HEK293 (cell line): ENCODE results near the gene CKMT1B.
"Not testable (repeated sequence)": the region's sequence is repeated elsewhere in the genome, so short reads cannot be mapped to it uniquely, and the experiment has no call there.

Experiments
- CTCF ChIA-PET: fragments of 350-600 bp; formaldehyde crosslinking; extraction: SDS; loops from one replicate; lab custom pipeline; 2021; ENCODE audit warnings: antibody characterized with exemption; lab: Yijun Ruan, JAX
- POLR2A ChIA-PET: fragments of 300-600 bp; formaldehyde crosslinking; extraction: SDS; loops from one replicate; lab custom pipeline; 2020; ENCODE audit warnings: antibody characterized with exemption, inconsistent platforms; lab: Yijun Ruan, JAX
- H3K27ac ChIP-seq: fragments of 200-500 bp; sonication (Bioruptor generic); 2 replicates; pipeline ENCODE4 v1.5.1; 2014; ENCODE audit warnings: low read depth, low read length, control low read depth, inconsistent platforms; ENCODE audit errors: extremely low read depth
- H3K36me3 ChIP-seq, 2 experiments: fragments of 200-500 bp in 1 of 2; sonication (Bioruptor generic) in 1 of 2; 1 replicate in 1 of 2; 2 replicates in 1 of 2; pipeline ENCODE4 v1.5.1; 2014 to 2017; ENCODE audit warnings: inconsistent platforms in 2 of 2, low read length in 2 of 2; ENCODE audit not compliant: control insufficient read depth in 2 of 2, insufficient read depth in 1 of 2
- H3K4me1 ChIP-seq: fragments of 200-500 bp; sonication (Bioruptor generic); 2 replicates; pipeline ENCODE4 v1.5.1; 2014; ENCODE audit warnings: mild to moderate bottlenecking, low read length, inconsistent platforms; ENCODE audit not compliant: control insufficient read depth, insufficient read depth
- H3K4me3 ChIP-seq: 2 replicates; pipeline ENCODE4 v1.5.1; 2011; ENCODE audit warnings: low read depth, mild to moderate bottlenecking, control low read depth, low read length, moderate library complexity
- H3K9me3 ChIP-seq: fragments of 200-500 bp; sonication (Bioruptor generic); 2 replicates; pipeline ENCODE4 v1.5.1; 2014; ENCODE audit warnings: low read depth, low read length, inconsistent platforms; ENCODE audit not compliant: control insufficient read depth, insufficient read depth
- EGR2 ChIP-seq: fragments of 450-650 bp; formaldehyde crosslinking; IDR thresholded peaks from 2 replicates; pipeline ENCODE4 v1.5.1; 2016; ENCODE audit warnings: low read depth, missing biosample characterization, missing genetic modification characterization
- KLF1 ChIP-seq: fragments of 450-650 bp; formaldehyde crosslinking; IDR thresholded peaks from 2 replicates; pipeline ENCODE4 v1.5.1; 2016; ENCODE audit warnings: missing biosample characterization, missing genetic modification characterization
- WT1 ChIP-seq: fragments of 450-650 bp; formaldehyde crosslinking; IDR thresholded peaks from 2 replicates; pipeline ENCODE4 v1.5.1; 2016; ENCODE audit warnings: missing biosample characterization, missing genetic modification characterization
- ZBTB7A ChIP-seq: fragments of 450-650 bp; formaldehyde crosslinking; IDR thresholded peaks from 2 replicates; pipeline ENCODE4 v1.5.1; 2016; ENCODE audit warnings: low read depth, missing biosample characterization, missing genetic modification characterization
- ZNF2 ChIP-seq: fragments of 450-650 bp; formaldehyde crosslinking; IDR thresholded peaks from 2 replicates; pipeline ENCODE4 v1.5.1; 2016; ENCODE audit warnings: missing biosample characterization, missing genetic modification characterization
- ZNF324 ChIP-seq: fragments of 450-650 bp; formaldehyde crosslinking; IDR thresholded peaks from 2 replicates; pipeline ENCODE4 v1.5.1; 2016; ENCODE audit warnings: missing biosample characterization, missing genetic modification characterization
- ZNF555 ChIP-seq: fragments of 450-650 bp; formaldehyde crosslinking; conservative IDR thresholded peaks from 2 replicates; pipeline ENCODE4 v1.5.1; 2017; ENCODE audit warnings: missing biosample characterization, mild to moderate bottlenecking, missing genetic modification characterization, inconsistent platforms
- ZNF571 ChIP-seq: fragments of 450-650 bp; formaldehyde crosslinking; IDR thresholded peaks from 2 replicates; pipeline ENCODE4 v1.5.0; 2017; ENCODE audit warnings: missing biosample characterization, missing genetic modification characterization
- ZNF624 ChIP-seq: fragments of 450-650 bp; formaldehyde crosslinking; IDR thresholded peaks from 2 replicates; pipeline ENCODE4 v1.5.1; 2017; ENCODE audit warnings: missing biosample characterization, missing genetic modification characterization
- ZNF664 ChIP-seq: fragments of 450-650 bp; formaldehyde crosslinking; IDR thresholded peaks from 2 replicates; pipeline ENCODE4 v1.5.1; 2016; ENCODE audit warnings: missing biosample characterization, missing genetic modification characterization
- ZNF76 ChIP-seq: fragments of 450-650 bp; formaldehyde crosslinking; IDR thresholded peaks from 2 replicates; pipeline ENCODE4; 2016; ENCODE audit warnings: low read depth, missing biosample characterization, missing genetic modification characterization, borderline replicate concordance
- TF ChIP-seq, protein P1 (sequence below): fragments of 450-650 bp; formaldehyde crosslinking; IDR thresholded peaks from 2 replicates; pipeline ENCODE4 v1.5.1; 2016; ENCODE audit warnings: missing biosample characterization, missing genetic modification characterization
- TF ChIP-seq, protein P2 (sequence below): fragments of 450-650 bp; formaldehyde crosslinking; conservative IDR thresholded peaks from 2 replicates; pipeline ENCODE4 v1.5.1; 2016; ENCODE audit warnings: low read depth, missing biosample characterization, missing genetic modification characterization

The CKMT1B gene

DNA sequence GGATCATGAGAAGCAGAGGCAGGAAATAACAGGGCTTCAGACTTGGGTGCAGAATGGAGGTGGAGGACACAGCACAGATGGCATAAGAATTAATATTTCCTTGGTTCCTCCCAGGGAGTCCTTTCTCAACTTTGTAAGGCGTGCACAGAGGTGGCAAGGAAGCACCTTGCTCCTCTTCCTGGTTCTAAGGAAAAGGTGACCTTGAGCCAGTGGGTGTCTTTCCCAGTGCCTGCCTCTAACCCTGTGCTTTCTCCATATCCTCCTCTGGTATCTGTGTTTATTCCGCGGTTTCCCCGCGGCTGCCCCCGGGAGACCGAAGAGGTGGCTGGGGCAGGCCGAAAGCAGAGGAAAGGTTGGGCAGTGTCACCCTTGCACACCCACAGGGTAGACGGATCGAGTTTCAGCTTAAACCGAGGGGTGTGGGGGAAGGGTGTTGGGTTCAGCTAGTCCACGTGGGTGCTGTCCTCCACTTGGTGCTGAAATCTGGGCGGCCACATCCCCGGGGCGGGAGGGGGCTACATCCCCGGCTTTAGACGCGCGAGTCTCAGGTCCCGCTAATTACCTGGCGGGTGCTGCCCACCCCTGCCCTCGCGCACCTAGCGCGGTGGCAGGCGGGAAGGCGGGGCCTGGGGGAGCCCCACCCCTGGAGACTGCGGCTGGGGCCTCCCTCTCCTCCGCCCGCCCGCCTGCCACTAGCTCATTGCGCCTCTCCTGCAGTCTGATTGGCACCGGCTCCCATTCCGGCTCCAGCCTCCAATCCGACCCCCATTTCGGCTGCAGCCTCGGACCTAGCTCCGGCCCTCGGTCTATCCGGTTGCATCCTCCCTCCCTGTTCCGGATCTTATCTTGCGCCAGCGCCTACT lies at the start of gene CKMT1B:
Gene CKMT1B (plus strand): TSS at position 700 of the 863 bp plus-strand sequence. CDS start 192 bp downstream, outside the sequence.
- CTCF ChIA-PET, H3K9me3 ChIP-seq, POLR2A ChIA-PET: not testable (repeated sequence)

DNA sequence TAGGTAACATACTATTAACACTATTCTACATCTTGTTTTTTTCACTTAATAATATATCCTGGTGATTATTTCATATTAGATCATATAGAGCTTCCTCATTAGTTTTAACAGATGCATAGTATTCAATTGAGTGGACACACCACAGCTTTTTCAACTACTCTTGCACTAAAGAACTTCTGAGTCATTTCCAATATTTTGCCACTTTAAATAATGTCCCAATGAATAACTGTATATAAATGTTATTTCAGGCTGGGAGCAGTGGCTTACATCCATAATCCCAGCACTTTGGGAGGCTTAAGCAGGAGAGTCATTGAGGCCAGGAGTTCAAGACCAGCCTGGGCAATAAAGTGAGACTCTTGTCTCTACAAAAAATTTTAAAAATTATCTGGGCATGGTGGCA lies 49.6 kb upstream of the CKMT1B start:
- Histone ChIP-seq H3K27ac (no peak overlapping the region), H3K4me1 (no peaks in the 10 kb centered on the region), H3K36me3 (no peaks in the 10 kb centered on the region; a peak in 1 of 3 replicates), H3K4me3 (no peak overlapping the region), H3K9me3 (no peaks in the 10 kb centered on the region)
- ChIA-PET CTCF (interaction anchor here (1.0 kb wide), 1 partner anchor 32 kb away, joined by 3 read pairs; no protein-coding TSS in a partner anchor), POLR2A (interaction anchor here (0.9 kb wide), 1 partner anchor 17 kb away, joined by 3 read pairs; no protein-coding TSS in a partner anchor)
- no peak for TF ChIP-seq KLF1
- TF ChIP-seq ZBTB7A (tag by site-specific recombination), result no peak
- TF ChIP-seq ZNF76, result no peak
- no peak for TF ChIP-seq ZNF664 (tag by site-specific recombination)
- no peak for TF ChIP-seq ZNF324 (tag by site-specific recombination)
- TF ChIP-seq WT1 (tag by site-specific recombination), result no peak
- TF ChIP-seq EGR2 (tag by site-specific recombination), result no peak
- TF ChIP-seq, protein P1, sequence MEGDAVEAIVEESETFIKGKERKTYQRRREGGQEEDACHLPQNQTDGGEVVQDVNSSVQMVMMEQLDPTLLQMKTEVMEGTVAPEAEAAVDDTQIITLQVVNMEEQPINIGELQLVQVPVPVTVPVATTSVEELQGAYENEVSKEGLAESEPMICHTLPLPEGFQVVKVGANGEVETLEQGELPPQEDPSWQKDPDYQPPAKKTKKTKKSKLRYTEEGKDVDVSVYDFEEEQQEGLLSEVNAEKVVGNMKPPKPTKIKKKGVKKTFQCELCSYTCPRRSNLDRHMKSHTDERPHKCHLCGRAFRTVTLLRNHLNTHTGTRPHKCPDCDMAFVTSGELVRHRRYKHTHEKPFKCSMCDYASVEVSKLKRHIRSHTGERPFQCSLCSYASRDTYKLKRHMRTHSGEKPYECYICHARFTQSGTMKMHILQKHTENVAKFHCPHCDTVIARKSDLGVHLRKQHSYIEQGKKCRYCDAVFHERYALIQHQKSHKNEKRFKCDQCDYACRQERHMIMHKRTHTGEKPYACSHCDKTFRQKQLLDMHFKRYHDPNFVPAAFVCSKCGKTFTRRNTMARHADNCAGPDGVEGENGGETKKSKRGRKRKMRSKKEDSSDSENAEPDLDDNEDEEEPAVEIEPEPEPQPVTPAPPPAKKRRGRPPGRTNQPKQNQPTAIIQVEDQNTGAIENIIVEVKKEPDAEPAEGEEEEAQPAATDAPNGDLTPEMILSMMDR (tag by site-specific recombination), result no peak
- no peak for TF ChIP-seq ZNF624 (tag by site-specific recombination)
- TF ChIP-seq ZNF2 (tag by site-specific recombination), result no peak
- TF ChIP-seq, protein P2, sequence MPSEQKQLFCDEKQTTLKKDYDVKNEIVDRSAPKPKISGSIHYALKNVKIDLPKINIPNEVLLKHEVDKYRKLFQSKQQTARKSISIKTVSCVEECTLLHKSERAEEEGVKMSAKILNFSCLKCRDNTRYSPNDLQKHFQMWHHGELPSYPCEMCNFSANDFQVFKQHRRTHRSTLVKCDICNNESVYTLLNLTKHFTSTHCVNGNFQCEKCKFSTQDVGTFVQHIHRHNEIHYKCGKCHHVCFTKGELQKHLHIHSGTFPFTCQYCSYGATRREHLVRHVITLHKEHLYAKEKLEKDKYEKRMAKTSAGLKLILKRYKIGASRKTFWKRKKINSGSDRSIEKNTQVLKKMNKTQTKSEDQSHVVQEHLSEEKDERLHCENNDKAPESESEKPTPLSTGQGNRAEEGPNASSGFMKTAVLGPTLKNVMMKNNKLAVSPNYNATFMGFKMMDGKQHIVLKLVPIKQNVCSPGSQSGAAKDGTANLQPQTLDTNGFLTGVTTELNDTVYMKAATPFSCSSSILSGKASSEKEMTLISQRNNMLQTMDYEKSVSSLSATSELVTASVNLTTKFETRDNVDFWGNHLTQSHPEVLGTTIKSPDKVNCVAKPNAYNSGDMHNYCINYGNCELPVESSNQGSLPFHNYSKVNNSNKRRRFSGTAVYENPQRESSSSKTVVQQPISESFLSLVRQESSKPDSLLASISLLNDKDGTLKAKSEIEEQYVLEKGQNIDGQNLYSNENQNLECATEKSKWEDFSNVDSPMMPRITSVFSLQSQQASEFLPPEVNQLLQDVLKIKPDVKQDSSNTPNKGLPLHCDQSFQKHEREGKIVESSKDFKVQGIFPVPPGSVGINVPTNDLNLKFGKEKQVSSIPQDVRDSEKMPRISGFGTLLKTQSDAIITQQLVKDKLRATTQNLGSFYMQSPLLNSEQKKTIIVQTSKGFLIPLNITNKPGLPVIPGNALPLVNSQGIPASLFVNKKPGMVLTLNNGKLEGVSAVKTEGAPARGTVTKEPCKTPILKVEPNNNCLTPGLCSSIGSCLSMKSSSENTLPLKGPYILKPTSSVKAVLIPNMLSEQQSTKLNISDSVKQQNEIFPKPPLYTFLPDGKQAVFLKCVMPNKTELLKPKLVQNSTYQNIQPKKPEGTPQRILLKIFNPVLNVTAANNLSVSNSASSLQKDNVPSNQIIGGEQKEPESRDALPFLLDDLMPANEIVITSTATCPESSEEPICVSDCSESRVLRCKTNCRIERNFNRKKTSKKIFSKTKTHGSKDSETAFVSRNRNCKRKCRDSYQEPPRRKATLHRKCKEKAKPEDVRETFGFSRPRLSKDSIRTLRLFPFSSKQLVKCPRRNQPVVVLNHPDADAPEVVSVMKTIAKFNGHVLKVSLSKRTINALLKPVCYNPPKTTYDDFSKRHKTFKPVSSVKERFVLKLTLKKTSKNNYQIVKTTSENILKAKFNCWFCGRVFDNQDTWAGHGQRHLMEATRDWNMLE, result no peak
- no peak for TF ChIP-seq ZNF571 (tag by site-specific recombination)
- no peak for TF ChIP-seq ZNF555 (tag by site-specific recombination)

More for the DNA sequence above, at the start of gene CKMT1B:
- H3K27ac ChIP-seq, H3K36me3 ChIP-seq, H3K4me3 ChIP-seq, H3K4me1 ChIP-seq: not testable (repeated sequence)

DNA sequence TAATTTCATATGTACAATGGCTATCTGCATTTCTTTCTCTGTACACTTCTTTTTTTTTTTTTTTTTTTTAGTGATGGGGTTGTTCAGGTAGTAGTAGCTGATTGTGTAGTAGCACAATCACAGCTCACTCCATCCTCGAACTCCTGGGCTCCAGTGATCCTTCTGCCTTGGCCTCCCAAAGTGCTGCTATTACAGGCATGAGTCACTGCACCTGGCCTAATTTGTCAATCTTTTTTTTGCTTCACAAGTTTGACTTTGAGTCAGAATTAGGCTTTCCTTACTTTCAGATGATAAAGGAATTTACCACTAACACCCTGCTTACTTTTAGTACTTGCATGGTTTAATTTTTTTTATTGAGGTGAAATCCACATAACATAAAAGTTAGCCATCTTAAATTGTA lies 48.4 kb upstream of the CKMT1B start:
- Histone ChIP-seq H3K36me3 (no peaks in the 10 kb centered on the region; a peak in 1 of 3 replicates), H3K4me3 (no peak overlapping the region), H3K4me1 (no peaks in the 10 kb centered on the region), H3K9me3 (no peaks in the 10 kb centered on the region), H3K27ac (no peak overlapping the region)
- CTCF ChIA-PET, result no interaction called here
- no peak for TF ChIP-seq ZNF2 (tag by site-specific recombination)
- POLR2A ChIA-PET, result no interaction called here
